ENCODE results near the gene POFUT2.

GRCh38 chr21:45215213-45215612 lies 72.5 kb downstream of the POFUT2 start:
- no peak for TF ChIP-seq EZH2 (IDR thresholded peaks at IDR 0.05; ENCODE audit: borderline replicate concordance, insufficient read depth, low read length, poor library complexity, severe bottlenecking)
- TF ChIP-seq CTCF (IDR thresholded peaks at IDR 0.05; ENCODE audit: poor library complexity, severe bottlenecking) = no peak
- no peak for TF ChIP-seq EP300 (conservative IDR thresholded peaks at IDR 0.05; ENCODE audit: poor library complexity, severe bottlenecking)
